HG03135 (cell line): Measurements from ENCODE around the gene INSR.
A peak's percentile ranks its signal among the peaks of the same experiment; 100 is the strongest.
"Not testable (repeated sequence)": the region's sequence is repeated elsewhere in the genome, so short reads cannot be mapped to it uniquely, and the experiment has no call there.

Experiments
- ATAC-seq: cut with Tn5 transposase; IDR thresholded peaks from one replicate; pipeline ENCODE4 v1.9.1; 2021; ENCODE audit warnings: mild to moderate bottlenecking, moderate library complexity; ENCODE audit not compliant: unreplicated experiment

The INSR gene

DNA sequence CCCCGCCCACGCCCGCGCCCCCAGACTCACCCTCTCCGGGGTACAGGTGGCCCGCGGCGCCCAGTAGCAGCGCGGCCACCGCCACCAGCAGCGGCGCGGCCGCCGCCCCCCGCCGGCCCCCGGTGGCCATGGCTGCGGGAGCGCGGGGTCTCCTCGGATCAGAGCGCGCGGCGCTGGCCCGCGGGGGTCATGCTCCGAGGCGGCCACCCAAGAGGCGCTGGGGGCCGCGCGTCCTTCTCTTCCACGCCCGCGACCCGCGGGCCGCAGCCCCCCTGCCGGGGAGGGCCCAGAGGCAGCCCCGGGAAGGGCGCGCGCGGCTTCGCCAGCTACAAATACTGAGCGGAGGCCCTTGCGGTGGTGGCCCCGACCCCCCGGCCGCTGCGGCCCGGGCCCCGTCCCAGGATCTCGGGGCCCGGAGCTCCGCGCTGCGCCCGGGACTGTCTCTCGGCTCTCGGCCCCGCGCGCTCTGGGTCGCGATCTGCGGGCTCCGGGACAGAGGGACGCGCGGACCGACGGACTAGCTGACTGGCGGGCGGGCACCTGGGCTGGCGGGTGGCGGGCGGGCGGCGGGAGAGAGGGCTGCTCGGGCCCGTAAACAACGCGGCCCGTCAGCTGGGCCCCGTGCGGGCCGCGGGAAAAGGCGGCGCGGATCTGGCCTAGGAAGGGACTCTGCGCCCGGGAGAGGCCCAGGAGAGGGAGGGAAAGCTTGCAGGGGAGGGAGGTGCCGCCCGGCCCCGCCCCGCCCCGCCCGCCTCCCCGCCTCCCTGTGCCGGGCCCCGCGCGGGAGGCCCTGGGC, at the start of gene INSR:
INSR (minus strand) TSS at position 653 of the 796 bp plus-strand sequence; CDS start at position 130, 523 bp downstream.
- peak; percentile 73 for ATAC-seq

DNA sequence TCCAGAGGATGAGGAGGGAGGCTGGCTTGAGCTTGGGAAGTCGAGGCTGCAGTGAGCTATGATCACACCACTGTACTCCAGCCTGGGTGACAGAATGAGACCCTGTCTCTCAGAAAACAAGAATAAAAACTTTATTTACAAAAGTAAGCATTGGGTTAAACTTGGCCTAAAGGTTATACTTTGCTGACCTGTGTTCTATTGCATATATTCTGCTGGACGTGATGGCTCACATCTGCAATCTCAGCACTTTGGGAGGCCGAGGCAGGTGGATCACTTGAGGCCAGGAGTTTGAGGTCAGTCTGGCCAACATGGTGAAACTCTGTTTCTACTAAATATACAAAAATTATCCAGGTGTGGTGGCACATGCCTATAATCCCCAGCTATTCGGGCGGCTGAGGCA, 47.9 kb upstream of the INSR start:
- no peak for ATAC-seq

DNA sequence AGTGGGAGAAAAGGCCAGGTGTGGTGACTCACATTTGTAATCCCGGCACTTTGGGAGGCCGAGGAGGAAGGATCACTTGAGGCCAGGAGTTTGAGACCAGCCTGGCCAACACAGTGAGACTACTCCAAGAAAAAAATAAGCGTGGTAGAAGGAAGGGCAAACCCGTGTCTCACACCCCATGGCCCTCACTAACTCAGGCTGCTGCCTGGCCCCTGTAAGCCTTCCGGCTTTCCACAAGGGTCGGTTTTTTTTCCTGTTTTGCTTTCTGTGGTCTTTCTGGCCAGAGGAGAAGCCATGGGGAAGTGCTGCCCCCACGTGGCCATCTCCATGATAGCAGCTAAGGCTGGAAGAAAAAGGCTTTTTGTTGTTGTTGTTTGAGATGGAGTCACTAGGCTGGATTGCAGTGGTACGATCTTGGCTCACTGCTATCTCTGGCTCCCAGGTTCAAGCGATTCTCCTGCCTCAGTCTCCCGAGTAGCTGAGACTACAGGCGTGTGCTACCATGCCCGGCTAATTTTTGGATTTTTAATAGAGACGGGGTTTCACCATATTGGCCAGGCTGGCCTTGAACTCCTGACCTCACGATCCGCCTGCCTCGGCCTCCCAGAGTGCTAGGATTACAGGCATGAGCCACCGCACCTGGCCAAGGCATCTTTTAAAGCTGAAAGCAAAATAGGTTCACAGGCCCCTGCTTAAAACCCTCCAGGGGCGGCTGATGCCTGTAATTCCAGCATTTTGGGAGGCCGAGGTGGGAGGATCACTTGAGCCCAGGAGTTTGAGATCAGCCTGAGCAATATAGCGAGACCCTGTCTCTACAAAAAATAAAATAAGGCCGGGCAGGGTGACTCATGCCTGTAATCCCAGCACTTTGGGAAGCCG, 47.0 kb upstream of the INSR start:
- no peak for ATAC-seq

DNA sequence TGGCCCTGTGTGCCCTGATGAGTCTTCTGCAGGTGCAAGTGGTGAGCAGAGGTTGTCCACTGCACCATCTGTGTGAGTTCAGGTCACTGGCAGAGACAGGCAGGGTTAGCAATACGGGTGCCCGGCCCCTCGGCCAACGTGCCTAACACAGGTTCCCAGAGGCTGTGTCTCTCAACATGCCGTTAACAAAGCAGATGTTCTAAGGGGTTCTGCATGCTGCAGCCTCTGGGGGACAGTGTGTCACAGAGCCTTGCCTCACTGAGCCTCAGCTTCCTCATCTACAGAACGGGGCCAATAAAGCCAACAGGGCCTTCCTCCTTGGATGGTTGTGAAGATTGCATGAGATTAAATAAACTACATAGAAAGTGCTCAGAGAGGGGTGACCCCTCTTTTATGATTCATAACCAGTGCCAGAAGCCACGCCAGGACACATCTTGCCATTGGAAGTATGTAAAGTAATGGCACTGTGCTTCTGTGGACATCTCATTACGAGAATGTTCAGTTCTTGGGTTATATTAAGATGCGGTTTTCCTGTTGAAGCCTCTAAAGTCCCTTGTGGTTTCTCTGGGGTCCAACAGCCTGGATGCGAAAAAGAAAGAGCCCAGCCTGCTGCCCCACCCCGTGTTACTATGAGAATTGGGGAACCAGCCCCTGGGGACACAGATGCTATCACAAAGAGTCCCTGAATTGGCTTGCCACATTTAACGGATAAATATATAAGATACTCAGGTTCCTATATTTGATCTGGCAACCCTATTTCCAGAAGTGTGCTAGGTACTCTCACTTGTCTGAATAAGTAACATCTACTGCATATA, 43.4 kb upstream of the INSR start:
- ATAC-seq, result peak; percentile 67

DNA sequence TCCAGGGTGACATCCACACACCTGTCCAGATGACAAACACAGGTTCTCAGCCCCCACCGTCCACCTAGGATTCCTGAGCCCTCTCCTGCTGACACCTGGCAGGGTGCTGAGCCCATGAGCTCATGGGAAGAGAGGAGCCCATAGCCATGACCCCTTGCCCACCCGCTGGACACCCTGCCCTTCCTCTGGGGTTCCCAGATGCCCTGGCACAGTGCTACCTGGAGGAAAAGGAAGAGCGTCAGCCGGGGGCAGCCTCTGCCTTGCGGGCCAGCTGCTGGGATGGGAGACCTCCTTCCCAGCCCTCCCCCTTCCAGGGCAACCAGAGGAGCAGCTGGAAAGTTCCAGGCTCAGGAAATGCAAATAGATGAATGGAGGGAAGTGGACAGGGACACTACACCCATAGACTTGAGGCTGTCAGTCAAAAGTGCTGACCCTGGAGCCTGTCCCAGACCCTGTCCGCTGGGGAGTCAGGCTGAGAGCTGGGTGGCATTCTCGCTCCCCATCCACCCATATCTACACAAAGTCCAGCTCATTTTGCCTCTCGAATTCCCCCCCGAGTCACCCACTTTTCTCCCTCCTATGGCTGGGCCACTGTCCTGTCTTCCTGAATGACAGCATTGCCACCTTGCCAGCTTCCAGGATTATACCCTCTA, 42.2 kb upstream of the INSR start:
- no peak for ATAC-seq

DNA sequence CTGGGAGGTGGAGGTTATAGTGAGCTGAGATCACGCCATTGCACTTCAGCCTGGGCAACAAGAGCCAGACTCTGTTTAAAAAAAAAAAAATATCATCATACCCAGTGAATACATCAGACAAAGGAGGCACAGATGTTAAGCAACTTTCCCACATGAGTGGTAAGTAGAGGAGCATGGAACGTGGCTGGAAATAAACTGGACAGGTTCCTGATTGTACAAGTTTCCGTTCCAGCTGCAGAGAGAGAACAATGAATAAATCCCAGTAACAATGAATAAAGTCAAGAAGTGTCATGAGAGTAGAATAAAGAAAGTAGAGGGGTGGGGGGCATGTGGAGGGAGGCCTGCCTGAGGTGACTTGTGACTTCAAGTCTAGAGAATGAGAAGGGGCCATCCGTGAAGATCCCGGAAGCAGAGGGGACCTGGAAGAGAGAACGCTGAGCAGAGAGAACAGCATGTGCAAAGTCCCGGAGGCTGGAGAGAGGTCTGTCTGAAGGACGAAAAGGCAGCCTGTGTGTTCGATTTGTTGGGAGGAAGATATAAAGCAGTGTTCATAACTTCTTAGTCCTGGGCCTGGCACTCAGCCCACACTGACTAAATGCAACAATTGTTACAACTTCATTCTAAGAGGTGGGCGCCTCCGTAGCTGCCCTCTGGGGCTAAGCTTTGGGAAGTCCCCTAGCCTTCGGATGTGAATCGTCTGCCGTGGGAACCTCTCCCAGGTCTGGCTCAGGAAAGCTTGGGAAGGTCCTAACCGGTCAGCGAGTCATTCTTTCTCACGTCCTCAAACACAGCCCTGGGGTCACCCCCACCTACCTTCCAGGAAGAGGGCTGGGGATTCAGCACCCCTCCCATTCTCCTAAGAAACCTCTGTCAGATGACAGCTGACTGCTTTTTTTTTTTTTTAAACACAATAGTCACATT, 39.2 kb upstream of the INSR start:
- no peak for ATAC-seq

DNA sequence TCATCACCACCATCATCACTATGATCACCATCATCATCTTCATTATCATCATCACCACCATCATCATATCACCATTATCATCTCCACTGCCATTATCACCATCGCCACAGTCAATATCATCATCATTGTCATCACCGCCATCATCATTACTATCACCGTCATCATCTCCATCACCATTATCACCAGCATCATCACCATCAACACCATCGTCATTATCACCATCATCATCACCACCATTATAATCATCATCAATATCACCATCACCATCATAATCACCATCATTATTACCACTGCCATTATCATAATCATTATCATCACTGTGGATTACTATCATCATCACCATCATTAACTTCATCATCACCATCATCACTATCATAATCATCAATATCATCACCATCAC, 37.2 kb upstream of the INSR start:
- no peak for ATAC-seq

DNA sequence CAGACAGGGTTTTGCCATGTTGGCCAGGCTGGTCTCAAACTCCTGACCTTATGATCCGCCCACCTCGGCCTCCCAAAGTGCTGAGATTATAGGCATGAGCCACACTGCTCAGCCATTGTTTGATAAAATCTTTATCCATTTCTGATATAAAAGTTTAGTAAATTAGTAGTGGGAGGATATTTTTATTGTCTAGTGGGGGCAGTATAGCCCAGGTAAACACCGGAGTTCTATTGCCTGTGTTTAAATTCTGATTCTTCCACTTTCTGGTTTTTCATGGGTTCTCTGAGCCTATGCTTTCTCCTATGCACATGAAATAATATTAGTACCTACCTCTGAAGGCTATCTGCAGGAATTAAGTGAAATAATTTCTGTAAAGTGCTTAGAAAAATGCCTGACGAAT, 34.4 kb upstream of the INSR start:
- ATAC-seq, result no peak

DNA sequence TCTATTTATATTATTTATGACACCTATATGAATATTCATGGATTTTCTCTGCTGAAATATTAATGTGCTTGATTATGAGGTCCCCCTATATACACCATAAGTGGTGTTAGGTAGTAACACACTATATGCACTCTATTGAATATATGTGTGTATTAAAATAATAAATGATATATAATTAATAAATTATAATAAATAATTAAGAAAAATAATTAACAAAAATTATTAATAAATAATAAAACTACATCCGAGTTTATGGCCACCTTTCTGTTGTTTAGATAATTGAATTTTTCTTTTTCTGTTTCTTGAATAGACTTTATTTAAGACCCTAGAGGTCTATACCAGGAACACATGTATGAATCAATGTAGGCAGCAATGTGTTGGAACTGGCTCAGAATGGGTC, 33.6 kb upstream of the INSR start:
- no peak for ATAC-seq

DNA sequence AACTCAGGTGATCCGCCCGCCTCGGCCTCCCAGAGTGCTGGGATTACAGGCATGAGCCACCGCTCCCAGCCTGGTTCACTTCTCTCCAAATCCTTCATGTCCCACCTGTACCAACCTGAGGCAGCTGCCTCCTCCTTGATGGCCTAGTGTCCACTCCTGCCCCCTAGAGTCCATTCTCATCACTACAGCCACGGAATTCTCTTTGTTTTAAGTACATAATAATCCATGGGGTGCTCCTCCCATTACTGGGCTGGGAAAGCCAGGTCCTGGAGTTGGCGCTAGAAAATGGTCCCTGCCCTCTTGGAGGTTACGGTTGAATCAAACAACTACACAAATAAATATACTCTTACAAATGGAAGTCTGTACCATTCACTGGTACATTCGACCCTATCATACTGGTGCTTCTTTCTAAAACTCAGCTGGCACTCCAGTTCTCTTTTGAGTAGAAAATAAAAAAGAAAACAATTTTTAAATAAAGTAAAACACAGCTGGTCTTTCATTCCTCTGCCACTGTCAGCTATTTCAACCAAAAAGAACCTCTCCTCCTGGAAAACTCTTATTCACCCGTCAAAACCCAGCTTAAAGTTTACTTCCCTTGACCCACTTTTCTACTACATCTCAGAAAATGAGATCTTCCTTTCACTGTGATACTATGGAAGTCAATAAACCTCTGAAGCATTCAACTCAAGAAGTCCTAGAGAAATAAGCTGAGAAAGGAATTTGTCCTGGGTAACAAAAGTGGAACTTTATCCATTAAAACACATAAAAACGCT, 32.1 kb upstream of the INSR start:
- ATAC-seq, result no peak

DNA sequence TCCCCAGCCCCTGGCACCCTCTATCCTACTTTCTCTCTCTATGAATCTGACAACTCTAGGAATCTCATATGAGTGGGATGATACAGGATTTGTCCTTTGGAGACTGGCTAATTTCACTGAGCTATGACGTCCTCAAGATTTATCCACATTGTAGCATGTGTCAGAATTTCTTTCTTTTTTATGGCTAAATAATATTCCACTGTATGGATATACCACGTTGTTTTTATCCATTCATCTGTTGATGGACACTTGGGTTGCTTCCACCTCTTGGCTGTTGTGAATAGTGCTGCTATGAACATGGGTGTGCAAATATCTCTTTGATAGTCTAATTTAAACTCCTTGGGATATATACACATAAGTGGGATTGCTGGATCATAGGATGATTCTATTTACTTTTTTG, 24.0 kb upstream of the INSR start:
- ATAC-seq, result no peak

DNA sequence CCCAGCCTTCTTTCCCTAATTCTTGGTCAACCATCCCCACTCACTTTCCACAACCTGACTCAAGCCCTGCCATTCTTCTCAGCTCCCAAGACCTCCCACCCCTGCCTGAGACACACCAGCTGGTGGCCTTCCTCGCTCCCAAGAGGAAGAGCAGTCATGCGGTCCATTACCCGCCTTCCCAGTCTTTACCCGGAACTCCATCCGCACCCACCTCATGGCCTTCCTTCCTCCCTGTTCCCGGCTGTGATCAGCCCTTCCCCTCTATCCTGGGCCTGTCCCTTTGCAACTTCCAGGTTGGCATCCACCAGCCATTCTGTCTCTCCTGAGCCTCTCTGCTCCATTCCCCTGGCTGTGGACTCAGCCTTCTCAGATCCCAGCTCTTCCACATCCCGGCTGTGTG, 18.6 kb upstream of the INSR start:
- no peak for ATAC-seq

DNA sequence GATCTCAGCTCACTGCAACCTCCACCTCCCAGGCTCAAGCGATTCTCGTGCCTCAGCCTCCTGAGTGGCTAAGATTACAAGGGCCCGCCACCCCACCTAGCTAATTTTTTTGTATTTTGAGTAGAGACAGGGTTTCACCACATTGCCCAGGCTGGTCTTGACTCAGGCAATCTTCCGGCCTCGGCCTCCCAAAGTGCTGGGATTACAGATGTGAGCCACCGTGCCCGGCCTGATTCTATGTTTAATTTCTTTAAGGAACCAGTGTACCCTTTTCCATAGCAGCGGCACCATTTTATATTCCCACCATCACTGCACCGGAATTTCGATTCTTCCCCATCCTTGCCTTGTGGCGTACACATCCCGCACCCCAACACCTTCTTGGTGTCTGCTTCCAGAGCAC, 17.7 kb upstream of the INSR start:
- no peak for ATAC-seq

DNA sequence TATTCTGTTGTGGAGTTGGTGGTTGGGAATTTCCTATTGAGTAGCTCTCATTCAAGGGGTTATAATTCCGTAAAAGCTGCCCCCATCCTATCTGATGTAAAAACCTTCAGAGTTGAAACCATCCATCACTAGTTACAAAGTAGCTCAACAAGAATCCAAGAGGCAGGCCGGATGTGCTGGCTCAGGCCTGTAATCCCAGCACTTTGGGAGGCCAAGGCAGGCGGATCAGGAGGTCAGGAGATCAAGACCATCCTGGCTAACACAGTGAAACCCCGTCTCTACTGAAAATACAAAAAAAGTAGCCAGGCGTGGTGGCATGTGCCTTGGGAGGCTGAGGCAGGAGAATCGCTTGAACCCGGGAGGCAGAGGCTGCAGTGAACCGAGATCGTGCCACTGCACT, 14.1 kb upstream of the INSR start:
- ATAC-seq, result not testable (repeated sequence)

DNA sequence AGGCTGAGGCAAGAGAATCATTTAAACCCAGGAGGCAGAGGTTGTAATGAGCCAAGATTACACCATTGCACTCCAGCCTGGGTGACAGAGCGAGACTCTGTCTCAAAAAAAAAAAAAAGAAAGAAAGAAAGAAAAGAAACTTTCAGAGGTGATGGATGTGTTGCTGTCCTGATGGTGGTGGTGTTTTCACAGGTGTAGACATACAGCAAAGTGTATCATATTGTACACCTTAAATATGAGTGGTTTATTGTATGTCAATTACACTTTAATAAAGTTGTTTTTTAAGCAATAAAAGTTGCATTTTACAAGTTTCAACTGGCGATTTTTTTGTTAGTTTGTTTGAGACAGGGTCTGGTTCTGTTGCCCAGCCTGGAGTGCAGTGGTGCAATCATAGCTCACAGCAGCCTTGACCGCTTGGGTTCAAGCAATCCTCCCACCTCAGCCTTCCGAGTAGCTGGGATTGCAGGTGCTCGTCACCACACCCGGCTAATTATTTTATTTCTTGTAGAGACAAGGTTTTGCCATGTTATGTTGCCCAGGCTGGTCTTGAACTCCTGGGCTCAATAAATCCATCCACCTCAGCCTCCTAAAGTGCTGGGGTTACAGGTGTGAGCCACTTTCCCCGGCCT, 13.5 kb upstream of the INSR start:
- no peak for ATAC-seq

DNA sequence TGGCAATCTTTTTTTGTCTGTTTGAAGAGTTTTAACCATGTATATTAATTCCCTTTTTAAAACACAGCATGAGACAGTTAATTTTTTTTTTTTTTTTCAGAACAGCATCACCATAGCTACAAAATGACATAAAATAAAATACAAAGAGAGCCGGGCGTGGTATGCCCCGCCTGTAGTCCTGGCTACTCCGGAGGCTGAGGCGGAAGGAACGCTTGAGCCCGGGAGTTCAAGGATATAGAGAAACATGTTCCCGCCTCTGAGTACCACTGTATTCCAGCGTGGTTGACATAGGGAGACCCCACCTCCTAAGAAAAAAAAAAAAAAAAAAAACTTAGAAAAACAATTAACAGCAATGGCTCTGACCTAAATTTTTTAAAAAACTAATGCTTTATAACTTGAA, 10.0 kb upstream of the INSR start:
- ATAC-seq, result no peak

DNA sequence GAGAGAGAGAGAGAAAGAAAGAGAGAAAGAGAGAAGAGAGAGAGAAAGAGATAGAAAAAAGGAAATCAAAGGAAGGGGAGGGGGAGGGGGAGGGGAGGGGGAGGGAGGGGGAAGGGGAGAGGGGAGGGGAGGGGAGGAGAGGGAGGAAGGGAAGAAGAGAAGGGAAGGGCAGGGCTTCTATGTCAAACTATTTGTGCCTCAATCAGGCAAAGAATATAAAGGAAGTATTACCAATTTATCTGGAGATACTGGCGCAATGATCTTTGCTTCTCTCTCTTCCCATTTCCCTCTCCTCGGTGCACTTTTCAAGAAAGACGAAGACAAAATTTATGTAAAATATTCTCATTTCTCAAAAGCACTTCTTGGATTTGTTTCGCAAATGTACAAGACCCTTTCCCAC, 9.3 kb upstream of the INSR start:
- ATAC-seq, result no peak

DNA sequence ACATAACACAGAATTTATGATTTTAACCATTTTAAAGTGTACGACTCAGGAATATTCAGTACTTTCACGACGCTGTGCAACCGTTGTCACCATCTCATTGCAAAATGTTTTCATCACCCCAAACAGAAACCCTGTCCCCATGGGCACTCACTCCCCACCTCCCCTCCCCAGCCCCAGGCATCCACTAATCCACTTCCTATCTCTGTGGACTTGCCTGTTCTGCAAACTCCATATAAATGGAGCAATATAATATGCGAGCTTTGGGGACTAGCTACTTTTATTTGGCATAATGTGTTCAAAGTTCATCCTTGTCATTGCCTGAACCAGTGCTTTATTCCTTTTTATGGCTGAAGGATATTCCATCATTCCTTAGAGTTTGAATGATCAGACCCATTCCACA, 7.3 kb upstream of the INSR start:
- ATAC-seq, result no peak

DNA sequence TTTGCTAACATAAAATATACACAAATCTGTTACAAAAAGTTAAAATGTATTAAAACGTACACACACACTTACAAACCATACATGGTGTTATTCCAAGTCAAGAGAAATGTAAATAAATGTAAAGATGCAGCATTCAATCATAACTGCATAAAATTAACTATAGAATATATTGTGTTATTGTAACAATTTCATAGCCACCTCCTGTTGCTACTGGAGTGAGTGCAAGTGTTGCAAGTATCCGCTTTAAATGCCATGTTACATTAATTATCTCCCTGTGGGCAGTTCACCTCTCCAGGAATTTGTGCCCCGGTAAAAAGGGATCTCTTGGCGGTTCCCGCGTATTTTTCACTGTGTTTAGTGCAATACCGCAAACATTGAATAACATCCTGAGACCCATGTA, 3.5 kb upstream of the INSR start:
- ATAC-seq, result no peak
